H1 (cell line): ENCODE data around the gene CTIF. TPM values are rescaled to one million over a fixed set of nuclear protein-coding genes. Genes with fewer than 3 reads are reported as not detected.

ENCODE experiments used
- CTCF ChIA-PET: fragments of 300-600 bp; sonication (Branson Sonifier 250); formaldehyde crosslinking; loops from one replicate; lab custom pipeline; 2021; ENCODE audit not compliant: partially characterized antibody; lab: Charles Lee
- POLR2A ChIA-PET: fragments of 300-600 bp; sonication (Branson Sonifier 250); formaldehyde crosslinking; loops from one replicate; lab custom pipeline; 2021; ENCODE audit warnings: inconsistent platforms; ENCODE audit not compliant: partially characterized antibody; lab: Charles Lee
- DNase-seq, 2 experiments: peaks; one replicate each; pipeline versions ENCODE4 v3.0.0 to v3.0.0-alpha.2; 2010 to 2022; ENCODE audit warnings: low spot score in 2 of 2, low read depth in 1 of 2, mixed read lengths in 1 of 2
- FAIRE-seq: peaks from 2 replicates; lab custom pipeline; 2011; peaks lifted over from hg19 to GRCh38; lab: Jason Lieb, UNC
- H2AFZ ChIP-seq: 2 replicates; pipeline ENCODE4 v1.8.1; 2012; ENCODE audit warnings: low read length, inconsistent platforms
- H2AK5ac ChIP-seq: 2 replicates; pipeline ENCODE4 v1.6.1; 2013; ENCODE audit warnings: low read depth, low read length
- H2BK120ac ChIP-seq: replicated peaks from 2 replicates; pipeline ENCODE3; 2013; ENCODE audit warnings: low read depth, low read length, inconsistent platforms
- H2BK12ac ChIP-seq: 2 replicates; pipeline ENCODE4 v1.6.1; 2013; ENCODE audit warnings: low read depth, low read length
- H2BK15ac ChIP-seq: 2 replicates; pipeline ENCODE4 v1.6.1; 2013; ENCODE audit warnings: low read length
- H2BK20ac ChIP-seq: 2 replicates; pipeline ENCODE4 v1.6.1; 2013; ENCODE audit warnings: low read length
- H2BK5ac ChIP-seq: 2 replicates; pipeline ENCODE4 v1.6.1; 2013; ENCODE audit warnings: low read depth, low read length
- H3K14ac ChIP-seq: 2 replicates; pipeline ENCODE4 v1.6.1; 2013; ENCODE audit warnings: inconsistent platforms; ENCODE audit not compliant: insufficient read length
- H3K18ac ChIP-seq: 2 replicates; pipeline ENCODE4 v1.6.1; 2013; ENCODE audit warnings: low read length; ENCODE audit errors: extremely low read depth
- H3K23ac ChIP-seq: 2 replicates; pipeline ENCODE4 v1.6.1; 2013; ENCODE audit warnings: inconsistent platforms; ENCODE audit not compliant: insufficient read length
- H3K23me2 ChIP-seq: 2 replicates; pipeline ENCODE4 v1.6.1; 2013; ENCODE audit warnings: low read depth, low read length
- H3K27ac ChIP-seq: 2 replicates; pipeline ENCODE4 v1.6.1; 2011; ENCODE audit warnings: low read depth, low read length, inconsistent platforms
- H3K27me3 ChIP-seq, 4 experiments: replicated peaks in 1 of 4; 1 replicate in 1 of 4; 2 replicates in 3 of 4; pipeline versions ENCODE4 v1.6.1 to v1.8.1; 2011 to 2013; ENCODE audit warnings: low read length in 3 of 4, mild to moderate bottlenecking in 3 of 4, inconsistent platforms in 2 of 4, mixed read lengths in 2 of 4, moderate library complexity in 1 of 4; ENCODE audit not compliant: control insufficient read depth in 3 of 4, insufficient read depth in 3 of 4; ENCODE audit errors: extremely low read depth in 1 of 4
- H3K36me3 ChIP-seq, 4 experiments: 2 replicates each; pipeline versions ENCODE4 v1.6.1 to v1.8.1; 2011 to 2013; ENCODE audit warnings: mild to moderate bottlenecking in 4 of 4, low read length in 3 of 4, moderate library complexity in 2 of 4, control low read depth in 1 of 4, inconsistent platforms in 1 of 4; ENCODE audit not compliant: insufficient read depth in 4 of 4, control insufficient read depth in 2 of 4
- H3K4ac ChIP-seq: replicated peaks from 2 replicates; pipeline ENCODE3; 2013; ENCODE audit warnings: low read length, low read depth, mixed read lengths, inconsistent platforms; ENCODE audit not compliant: insufficient read length
- H3K4me1 ChIP-seq, 4 experiments: replicated peaks in 1 of 4; 1 replicate in 1 of 4; 2 replicates in 3 of 4; pipeline versions ENCODE4 v1.6.1 to v1.8.1; 2011 to 2013; ENCODE audit warnings: low read length in 3 of 4, inconsistent platforms in 2 of 4, mixed read lengths in 1 of 4; ENCODE audit not compliant: insufficient read depth in 4 of 4, control insufficient read depth in 3 of 4
- H3K4me2 ChIP-seq, 2 experiments: 2 replicates each; pipeline versions ENCODE4 v1.6.1 to v1.8.1; 2011 to 2013; ENCODE audit warnings: low read depth in 2 of 2, low read length in 2 of 2, control low read depth in 1 of 2, inconsistent platforms in 1 of 2, mild to moderate bottlenecking in 1 of 2; ENCODE audit not compliant: insufficient read depth in 1 of 2
- H3K4me3 ChIP-seq, 4 experiments: fragments of 200-600, 300-600 bp in 1 of 4; sonication (generic), shearing (Covaris generic), sonication (Bioruptor Twin) in 1 of 4; 2 replicates each; pipeline versions ENCODE4 v1.5.1 to v1.8.1; 2011 to 2016; ENCODE audit warnings: low read length in 4 of 4, low read depth in 3 of 4, control low read depth in 2 of 4, inconsistent platforms in 2 of 4, mild to moderate bottlenecking in 2 of 4, mixed read lengths in 1 of 4, moderate library complexity in 1 of 4; ENCODE audit not compliant: insufficient read depth in 2 of 4; ENCODE audit errors: extremely low read depth in 1 of 4
- H3K56ac ChIP-seq: replicated peaks from 2 replicates; pipeline ENCODE3; 2013; ENCODE audit warnings: low read depth, mild to moderate bottlenecking, mixed read lengths, low read length, inconsistent platforms; ENCODE audit not compliant: insufficient read length
- H3K79me1 ChIP-seq: 2 replicates; pipeline ENCODE4 v1.6.1; 2013; ENCODE audit warnings: low read depth, low read length, control low read depth
- H3K79me2 ChIP-seq, 2 experiments: 2 replicates each; pipeline versions ENCODE4 v1.6.1 to v1.8.1; 2012 to 2013; ENCODE audit warnings: low read length in 2 of 2, mild to moderate bottlenecking in 2 of 2, inconsistent platforms in 1 of 2; ENCODE audit not compliant: insufficient read depth in 2 of 2, control insufficient read depth in 1 of 2
- H3K9ac ChIP-seq, 4 experiments: replicated peaks in 1 of 4; 1 replicate in 1 of 4; 2 replicates in 3 of 4; pipeline versions ENCODE4 v1.6.1 to v1.8.1; 2011 to 2013; ENCODE audit warnings: low read depth in 3 of 4, low read length in 3 of 4, control low read depth in 2 of 4, mild to moderate bottlenecking in 2 of 4, moderate library complexity in 2 of 4, inconsistent platforms in 1 of 4; ENCODE audit errors: extremely low read depth in 1 of 4
- H3K9me3 ChIP-seq, 2 experiments: 2 replicates each; pipeline versions ENCODE4 v1.6.1 to v1.8.1; 2012 to 2013; ENCODE audit warnings: mild to moderate bottlenecking in 2 of 2, moderate library complexity in 2 of 2, control low read depth in 1 of 2, inconsistent platforms in 1 of 2, low read depth in 1 of 2, low read length in 1 of 2, mixed read lengths in 1 of 2; ENCODE audit not compliant: insufficient read depth in 2 of 2
- H4K20me1 ChIP-seq, 2 experiments: replicated peaks in 1 of 2; 2 replicates each; pipeline versions ENCODE3 to v1.8.1; 2011 to 2013; ENCODE audit warnings: inconsistent platforms in 2 of 2, low read length in 2 of 2, mild to moderate bottlenecking in 1 of 2; ENCODE audit not compliant: insufficient read depth in 2 of 2, control insufficient read depth in 1 of 2
- H4K5ac ChIP-seq: 2 replicates; pipeline ENCODE4 v1.6.1; 2013; ENCODE audit warnings: low read length, low read depth, mixed read lengths, inconsistent platforms; ENCODE audit not compliant: insufficient read length
- H4K8ac ChIP-seq: 2 replicates; pipeline ENCODE4 v1.8.0; 2013; ENCODE audit warnings: mild to moderate bottlenecking, moderate library complexity, low read length, inconsistent platforms; ENCODE audit not compliant: insufficient read depth; ENCODE audit errors: extremely low read depth
- H4K91ac ChIP-seq: replicated peaks from 2 replicates; pipeline ENCODE3; 2013; ENCODE audit warnings: low read length, mixed read lengths, inconsistent platforms; ENCODE audit not compliant: insufficient read length
- CEBPB ChIP-seq: IDR thresholded peaks from 2 replicates; pipeline ENCODE4 v1.6.1; 2012; ENCODE audit warnings: low read depth, low read length
- EP300 ChIP-seq, 2 experiments: IDR thresholded peaks; 1 replicate in 1 of 2; 2 replicates in 1 of 2; pipeline ENCODE4 v1.6.1; 2011 to 2012; ENCODE audit warnings: low read depth in 2 of 2, low read length in 2 of 2, mild to moderate bottlenecking in 2 of 2, borderline replicate concordance in 1 of 2, inconsistent platforms in 1 of 2, moderate library complexity in 1 of 2
- HDAC2 ChIP-seq, 2 experiments: fragments of 300-600 bp in 1 of 2; sonication (generic) in 1 of 2; IDR thresholded peaks; 2 replicates each; pipeline ENCODE4 v1.6.1; 2011 to 2012; ENCODE audit warnings: low read depth in 2 of 2, low read length in 2 of 2, mild to moderate bottlenecking in 2 of 2, moderate library complexity in 2 of 2, borderline replicate concordance in 1 of 2, inconsistent platforms in 1 of 2
- KDM1A ChIP-seq: fragments of 200-600, 300-600 bp; sonication (generic); IDR thresholded peaks from 2 replicates; pipeline ENCODE4 v1.7.1; 2016; ENCODE audit warnings: mild to moderate bottlenecking, low read length, borderline replicate concordance
- PHF8 ChIP-seq: fragments of 200-600 bp; sonication (generic); conservative IDR thresholded peaks from 2 replicates; pipeline ENCODE4 v1.7.1; 2012; ENCODE audit warnings: low read depth, mild to moderate bottlenecking, inconsistent platforms, low read length, moderate library complexity
- POU5F1 ChIP-seq: IDR thresholded peaks from 2 replicates; pipeline ENCODE4 v1.6.1; 2011; ENCODE audit warnings: low read depth, mild to moderate bottlenecking, low read length, moderate library complexity
- RNF2 ChIP-seq: fragments of 200-900, 300-1000 bp; sonication (generic); IDR thresholded peaks from 2 replicates; pipeline ENCODE4 v1.7.1; 2016; ENCODE audit warnings: borderline replicate concordance, low read depth, mild to moderate bottlenecking, antibody characterized with exemption, low read length; ENCODE audit not compliant: poor library complexity, severe bottlenecking; ENCODE audit errors: missing control alignments
- SRF ChIP-seq: IDR thresholded peaks from 2 replicates; pipeline ENCODE4 v1.6.1; 2011; ENCODE audit warnings: mild to moderate bottlenecking, low read depth, low read length, moderate library complexity
- TAF7 ChIP-seq: optimal IDR thresholded peaks from 2 replicates; pipeline ENCODE3; 2011; ENCODE audit warnings: low read depth, mild to moderate bottlenecking, inconsistent platforms, low read length, moderate library complexity, borderline replicate concordance
- USF2 ChIP-seq: IDR thresholded peaks from 2 replicates; pipeline ENCODE4 v1.6.1; 2011; ENCODE audit warnings: low read length, improper control_type of control experiment
- WGBS, 2 experiments: shearing (Covaris generic) in 1 of 2; methylation state at CpG; one replicate each; pipeline versions ENCODE4 v1.1.6 to v1.1.7; 2013 to 2015; ENCODE audit warnings: low lambda C conversion rate in 2 of 2, mixed read lengths in 2 of 2, inconsistent platforms in 1 of 2, low coverage in 1 of 2, missing lambda C conversion rate in 1 of 2; ENCODE audit not compliant: insufficient replicate concordance in 2 of 2, insufficient coverage in 1 of 2, insufficient read length in 1 of 2; ENCODE audit errors: extremely low coverage in 1 of 2, missing lambda C conversion rate in 1 of 2; 5-methylcytosine and 5-hydroxymethylcytosine counted together
- polyA plus RNA-seq, 7 experiments: library from polyadenylated mRNA; depleted of rRNA in 3 of 7; stranded (reverse) in 5 of 7; unstranded in 2 of 7; fragments of >200 nt in 5 of 7; fragments of 200-250 nt in 2 of 7; gene quantifications; 1 replicate in 5 of 7; 2 replicates in 1 of 7; 4 replicates in 1 of 7; pipeline versions ENCODE4 v1.2.1 to v1.2.3, GENCODE V29; 2011 to 2013; ENCODE audit warnings: missing spikeins in 2 of 7, mixed read lengths in 2 of 7
- total RNA-seq: library from RNA; stranded (reverse); fragmentation: NEBNext Ultra II Directional; extraction: Animal tissue kit (Norgen Biotek cat#: 25700); gene quantifications from 2 replicates; pipeline ENCODE4 v1.2.1, GENCODE V29; 2021

The CTIF gene
- total and polyA plus RNA-seq, 2 of the 8 experiments (the other 6 are each of a cell fraction or from before 2014, with no cell fraction given): 9.0 to 17.8 TPM

- no peak for FAIRE-seq
- POLR2A ChIA-PET: interaction anchor here (0.5 kb wide), 1 partner anchor 21 kb away, joined by 4 read pairs; no protein-coding TSS in a partner anchor
- WGBS, 2 experiments: 86% methylated on average over 6 of the region's 6 CpGs; no CpG with 5 or more reads in 1 of the 2 experiments
- no peak for TF ChIP-seq POU5F1
- TF ChIP-seq EP300 (IDR thresholded peaks at IDR 0.05; ENCODE audit: borderline replicate concordance in 1 of 2, low read depth in 2 of 2, low read length in 2 of 2): no peak
- no peak for TF ChIP-seq TAF7
- TF ChIP-seq RNF2: no peak
- no peak for TF ChIP-seq HDAC2 (IDR thresholded peaks at IDR 0.05; ENCODE audit: borderline replicate concordance in 1 of 2, low read depth in 2 of 2, low read length in 2 of 2)
- no peak for TF ChIP-seq CEBPB
- no peak for TF ChIP-seq PHF8
- no peak for TF ChIP-seq USF2
- no peak for TF ChIP-seq KDM1A
- no peak for TF ChIP-seq SRF
Measured at GRCh38 chr18:48533340-48534070, 5.3 kb upstream of the CTIF start.

More at GRCh38 chr18:48533340-48534070, 5.3 kb upstream of the CTIF start:
- Histone ChIP-seq H2BK12ac (no peak overlapping the region), H3K27ac (no peak overlapping the region), H3K4me2 (no peak overlapping the region), H3K4ac (no peak overlapping the region), H3K9ac (no peak overlapping the region), H3K36me3 (no peaks in the 10 kb centered on the region), H3K4me1 (peaks cover 2 to 6% (median 4%) of the 10 kb centered on the region in 4 experiments; a peak in 3 of 7 replicates), H3K23ac (no peak overlapping the region), H3K18ac (no peak overlapping the region), H2AK5ac (no peak overlapping the region), H3K79me1 (no peaks in the 10 kb centered on the region), H2BK120ac (no peak overlapping the region), H4K8ac (no peak overlapping the region), H3K79me2 (no peaks in the 10 kb centered on the region), H3K27me3 (no peaks in the 10 kb centered on the region; a peak in 1 of 7 replicates), H3K4me3 (no peak overlapping the region), H2BK5ac (no peak overlapping the region), H2AFZ (no peak overlapping the region), H2BK15ac (no peak overlapping the region), H4K20me1 (no peaks in the 10 kb centered on the region), H3K9me3 (no peaks in the 10 kb centered on the region), H4K91ac (no peak overlapping the region), H3K23me2 (peaks cover 3% of the 10 kb centered on the region), H2BK20ac (no peak overlapping the region), H3K14ac (no peak overlapping the region), H4K5ac (no peak overlapping the region), H3K56ac (no peak overlapping the region)
- DNase-seq: no peak
- CTCF ChIA-PET: interaction anchor here (1.0 to 1.4 kb wide), 4 partner anchors 58 to 231 kb away, joined by 3 to 4 read pairs (median 4); no protein-coding TSS in a partner anchor
